ELR (cell line): ENCODE results near the gene PGF.
"Not testable (repeated sequence)": the region's sequence is repeated elsewhere in the genome, so short reads cannot be mapped to it uniquely, and the experiment has no call there.

ENCODE experiments used
- DNase-seq: peaks from one replicate; pipeline ENCODE4 v3.0.0-alpha.2; 2015; ENCODE audit warnings: low read depth

The PGF gene

GRCh38 chr14:74955229-74956026 lies at the start of gene PGF:
PGF (minus strand) TSS chr14:74955597; CDS start chr14:74955242, 355 bp downstream.
- DNase-seq = peak; percentile 67

GRCh38 chr14:75003250-75004027 lies 48.0 kb upstream of the PGF start:
- peak; percentile 27 for DNase-seq

- peak; percentile 97 for DNase-seq
These were observed 47.2 kb upstream of the PGF start, which contains the start of gene EIF2B2 for GRCh38 chr14:75002392-75003249. EIF2B2 (plus strand) TSS chr14:75002921; CDS start chr14:75002991, 70 bp downstream.

- DNase-seq = no peak
These were observed 46.5 kb upstream of the PGF start for GRCh38 chr14:75001899-75002298.

- DNase-seq = no peak
These were observed 45.9 kb upstream of the PGF start for GRCh38 chr14:75001261-75001660.

GRCh38 chr14:74995781-74996180 lies 40.4 kb upstream of the PGF start:
- DNase-seq = not testable (repeated sequence)

GRCh38 chr14:74994182-74994581 lies 38.8 kb upstream of the PGF start:
- DNase-seq = not testable (repeated sequence)

GRCh38 chr14:74988993-74989392 lies 33.6 kb upstream of the PGF start:
- DNase-seq = no peak

- DNase-seq = peak; percentile 92
These were observed 32.7 kb upstream of the PGF start for GRCh38 chr14:74988131-74988530.

GRCh38 chr14:74985806-74986205 lies 30.4 kb upstream of the PGF start:
- no peak for DNase-seq

GRCh38 chr14:74985028-74985310 lies 29.6 kb upstream of the PGF start:
- no peak for DNase-seq

GRCh38 chr14:74984236-74985027 lies 29.0 kb upstream of the PGF start:
- no peak for DNase-seq

GRCh38 chr14:74983343-74983742 lies 27.9 kb upstream of the PGF start:
- DNase-seq = peak; percentile 50

- no peak for DNase-seq
These were observed 27.3 kb upstream of the PGF start for GRCh38 chr14:74982661-74983060.

GRCh38 chr14:74981833-74982232 lies 26.4 kb upstream of the PGF start:
- no peak for DNase-seq

GRCh38 chr14:74981462-74981782 lies 26.0 kb upstream of the PGF start:
- no peak for DNase-seq

- DNase-seq = peak; percentile 66
These were observed 25.5 kb upstream of the PGF start for GRCh38 chr14:74980731-74981461.

GRCh38 chr14:74980398-74980730 lies 25.0 kb upstream of the PGF start:
- DNase-seq = peak; percentile 31

- DNase-seq = peak; percentile 77
These were observed 24.3 kb upstream of the PGF start for GRCh38 chr14:74979442-74980397.

- DNase-seq = peak; percentile 67
These were observed 23.6 kb upstream of the PGF start for GRCh38 chr14:74979029-74979428.
